PC-9 (cell line): ENCODE data around the gene DYNLT3.

Source experiments
- CTCF ChIP-seq: fragments of 200-600 bp; sonication (generic); conservative IDR thresholded peaks from 2 replicates; pipeline ENCODE4 v1.6.1; 2017; ENCODE audit warnings: mixed run types, antibody characterized with exemption, mild to moderate bottlenecking, moderate library complexity
- EZH2 ChIP-seq: fragments of 200-600 bp; sonication (generic); IDR thresholded peaks from 2 replicates; pipeline ENCODE4 v1.8.0; 2017; ENCODE audit warnings: antibody characterized with exemption, low read depth

GRCh38 chrX:37846934-37847732, at the start of gene DYNLT3:
- TF ChIP-seq CTCF, result no peak
- TF ChIP-seq EZH2, result no peak
